GM13976 (cell line): ENCODE measurements around the gene QRSL1.
A peak's percentile ranks its signal among the peaks of the same experiment; 100 is the strongest.

Source experiments
- DNase-seq: peaks from one replicate; pipeline ENCODE4 v3.0.0; 2012; ENCODE audit warnings: low spot score
- CTCF ChIP-seq: IDR thresholded peaks from 2 replicates; pipeline ENCODE4 v1.5.1; 2012; ENCODE audit warnings: borderline replicate concordance, mild to moderate bottlenecking; ENCODE audit not compliant: insufficient read depth; ENCODE audit errors: extremely low read depth, missing control alignments, control extremely low read depth
- in situ Hi-C: fragments of 300-500 bp; cut with MboI; formaldehyde crosslinking; loops from one replicate; pipeline ENCODE4 v1.12.0; 2022; ENCODE audit warnings: low sequenced_read_pairs, mixed read lengths, inconsistent platforms; ENCODE audit not compliant: unreplicated experiment

Gene QRSL1

GRCh38 chr6:106643061-106643460 is 13.7 kb downstream of the QRSL1 start:
- in situ Hi-C loops, result no loop called here
- TF ChIP-seq CTCF, result no peak
- no peak for DNase-seq

- peak; percentile 23 for DNase-seq
- in situ Hi-C loops, result no loop called here
- TF ChIP-seq CTCF, result no peak
Measured at GRCh38 chr6:106648651-106649308, 19.4 kb downstream of the QRSL1 start.

GRCh38 chr6:106658469-106658868 is 29.1 kb downstream of the QRSL1 start:
- DNase-seq, result no peak
- TF ChIP-seq CTCF, result no peak
- in situ Hi-C loops, result no loop called here

GRCh38 chr6:106659859-106660258 is 30.5 kb downstream of the QRSL1 start:
- in situ Hi-C loops, result no loop called here
- no peak for TF ChIP-seq CTCF
- DNase-seq, result no peak

- no peak for TF ChIP-seq CTCF
- in situ Hi-C loops, result no loop called here
- DNase-seq, result no peak
Measured at GRCh38 chr6:106662458-106662857, 33.1 kb downstream of the QRSL1 start.

- peak; percentile 40 for DNase-seq
- in situ Hi-C loops, result no loop called here
Measured at GRCh38 chr6:106666282-106667021, 37.1 kb downstream of the QRSL1 start.

More at GRCh38 chr6:106666282-106667021, 37.1 kb downstream of the QRSL1 start:
- no peak for TF ChIP-seq CTCF
